Mucosa of descending colon (tissue), 3 donors: ENCODE results near the gene CPEB1. TPM values are rescaled to one million over a fixed set of nuclear protein-coding genes. Genes with fewer than 3 reads are reported as not detected.

Experiments used
- ATAC-seq: fragments of 200-7000 bp; cut with Tn5 transposase; one replicate; pipeline ENCODE4 v1.9.1; 2020; ENCODE audit warnings: mild to moderate bottlenecking, moderate library complexity
- DNase-seq, 3 donors: peaks; one replicate each; pipeline ENCODE4 v3.0.0-alpha.2; 2020
- H3K36me3 ChIP-seq: fragments of 200-600 bp; one replicate; pipeline ENCODE4 v1.8.0; 2021; ENCODE audit warnings: low read depth, mild to moderate bottlenecking
- H3K4me1 ChIP-seq: fragments of 200-600 bp; one replicate; pipeline ENCODE4 v1.8.0; 2021; ENCODE audit warnings: low read depth, mild to moderate bottlenecking
- H3K4me3 ChIP-seq: fragments of 200-600 bp; one replicate; pipeline ENCODE4 v1.8.0; 2021; ENCODE audit warnings: mild to moderate bottlenecking
- H3K9me3 ChIP-seq: fragments of 200-600 bp; one replicate; pipeline ENCODE4 v1.8.0; 2021; ENCODE audit warnings: mild to moderate bottlenecking
- CTCF ChIP-seq: fragments of 200-600 bp; IDR thresholded peaks from one replicate; pipeline ENCODE4 v1.8.0; 2022; ENCODE audit warnings: antibody characterized with exemption, mild to moderate bottlenecking
- intact Hi-C, 2 donors: fragments of 100-400 bp; cut with DNase I in 1 of 2; cut with micrococcal nuclease in 1 of 2; formaldehyde crosslinking; loops; one replicate each; pipeline versions ENCODE4 v1.11.0 to v1.11.1; 2022; cut with DNase I, micrococcal nuclease
- total RNA-seq, 3 donors: library from RNA; stranded (reverse); fragmentation: NEBNext Ultra II Directional in 2 of 3; extraction: Animal tissue kit (Norgen Biotek cat#: 25700) in 2 of 3; gene quantifications; one replicate each; pipeline versions ENCODE4 v1.2.1 to v1.2.4, GENCODE V29; 2021 to 2023
- donor health status: DM: no; HTN: no; CAD: no; lungs with moderate emphysema.
- donor health status: DM: no; HTN: no; CAD: no.
- donor health status: DM: no; HTN: yes; CAD: no.

Gene CPEB1
- total RNA-seq, 3 donors from 2014 or later, result 0.61 to 11.8 (median 1.4) TPM

- no peak for ATAC-seq
- no peak for DNase-seq
Measured at GRCh38 chr15:82599862-82600261, 47.3 kb downstream of the CPEB1 start.

GRCh38 chr15:82597815-82598214 lies 49.3 kb downstream of the CPEB1 start:
- Histone ChIP-seq H3K9me3 (no peaks in the 10 kb centered on the region), H3K4me1 (no peaks in the 10 kb centered on the region), H3K36me3 (no peaks in the 10 kb centered on the region), H3K4me3 (no peak overlapping the region)
- no peak for ATAC-seq
- TF ChIP-seq CTCF, result no peak
- intact Hi-C loops, result no loop called here
- no peak for DNase-seq

More at GRCh38 chr15:82599862-82600261, 47.3 kb downstream of the CPEB1 start:
- Histone ChIP-seq H3K36me3 (no peaks in the 10 kb centered on the region), H3K4me3 (no peak overlapping the region), H3K4me1 (no peaks in the 10 kb centered on the region), H3K9me3 (no peaks in the 10 kb centered on the region)
- TF ChIP-seq CTCF, result no peak
- intact Hi-C loops, result no loop called here

- Histone ChIP-seq H3K4me1 (no peaks in the 10 kb centered on the region), H3K4me3 (no peak overlapping the region), H3K9me3 (no peaks in the 10 kb centered on the region), H3K36me3 (no peaks in the 10 kb centered on the region)
- no peak for DNase-seq
- intact Hi-C loops, result no loop called here
- no peak for TF ChIP-seq CTCF
- no peak for ATAC-seq
Measured at GRCh38 chr15:82595766-82596165, 51.4 kb downstream of the CPEB1 start.

GRCh38 chr15:82595203-82595602 lies 52.0 kb downstream of the CPEB1 start:
- DNase-seq (no peak), ATAC-seq (no peak)
- intact Hi-C loops, result no loop called here
- no peak overlapping the region for H3K4me3 ChIP-seq
- no peaks in the 10 kb centered on the region for H3K9me3 ChIP-seq
- no peaks in the 10 kb centered on the region for H3K4me1 ChIP-seq
- TF ChIP-seq CTCF, result no peak
- no peaks in the 10 kb centered on the region for H3K36me3 ChIP-seq

- Histone ChIP-seq H3K36me3 (no peaks in the 10 kb centered on the region), H3K4me1 (no peaks in the 10 kb centered on the region), H3K9me3 (no peaks in the 10 kb centered on the region), H3K4me3 (no peak overlapping the region)
- DNase-seq (no peak), ATAC-seq (no peak)
- no peak for TF ChIP-seq CTCF
- intact Hi-C loops, result no loop called here
Measured at GRCh38 chr15:82587805-82588204, 59.4 kb downstream of the CPEB1 start.

GRCh38 chr15:82585072-82585471 lies 62.1 kb downstream of the CPEB1 start:
- Histone ChIP-seq H3K4me3 (no peak overlapping the region), H3K9me3 (no peaks in the 10 kb centered on the region), H3K4me1 (no peaks in the 10 kb centered on the region), H3K36me3 (no peaks in the 10 kb centered on the region)
- DNase-seq (no peak), ATAC-seq (no peak)
- intact Hi-C loops, result no loop called here
- no peak for TF ChIP-seq CTCF
